IPS-20b (cell line): ENCODE data around the gene EIF3B.

Source experiments
- H3K27ac ChIP-seq: one replicate; pipeline ENCODE4 v1.5.1; 2013; ENCODE audit warnings: low read length
- H3K27me3 ChIP-seq: 2 replicates; pipeline ENCODE4 v1.6.1; 2013; ENCODE audit warnings: mild to moderate bottlenecking, low read length, inconsistent platforms; ENCODE audit not compliant: insufficient read depth
- H3K36me3 ChIP-seq: 2 replicates; pipeline ENCODE4 v1.6.1; 2013; ENCODE audit warnings: low read depth, mild to moderate bottlenecking, inconsistent platforms, low read length, moderate library complexity; ENCODE audit not compliant: insufficient read depth
- H3K4me1 ChIP-seq: 2 replicates; pipeline ENCODE4 v1.6.1; 2013; ENCODE audit warnings: mild to moderate bottlenecking, control low read depth, inconsistent platforms, low read length, moderate library complexity; ENCODE audit not compliant: insufficient read depth
- H3K4me3 ChIP-seq: 2 replicates; pipeline ENCODE4 v1.5.1; 2013; ENCODE audit warnings: mild to moderate bottlenecking, low read length, inconsistent platforms
- H3K9ac ChIP-seq: 2 replicates; pipeline ENCODE4 v1.6.1; 2013; ENCODE audit warnings: low read depth, mild to moderate bottlenecking, inconsistent platforms, low read length, moderate library complexity
- H3K9me3 ChIP-seq: 2 replicates; pipeline ENCODE4 v1.6.1; 2013; ENCODE audit warnings: mild to moderate bottlenecking, low read depth, low read length, inconsistent platforms; ENCODE audit not compliant: insufficient read depth

Gene EIF3B

GRCh38 chr7:2353113-2353935, 1.3 kb upstream of the EIF3B start:
- Histone ChIP-seq H3K9me3 (no peaks in the 10 kb centered on the region), H3K9ac (peak overlapping the region; percentile 92), H3K4me3 (peak overlapping the region; percentile 68), H3K27me3 (no peaks in the 10 kb centered on the region), H3K27ac (peak overlapping the region; percentile 99), H3K36me3 (peaks cover 33% of the 10 kb centered on the region), H3K4me1 (no peaks in the 10 kb centered on the region)

- H3K4me1 ChIP-seq, result no peaks in the 10 kb centered on the region
- peak overlapping the region; percentile 99 for H3K27ac ChIP-seq
- no peaks in the 10 kb centered on the region for H3K27me3 ChIP-seq
- H3K4me3 ChIP-seq, result peak overlapping the region; percentile 68
- H3K9ac ChIP-seq, result peak overlapping the region; percentile 92
- no peaks in the 10 kb centered on the region for H3K9me3 ChIP-seq
- peaks cover 38% of the 10 kb centered on the region for H3K36me3 ChIP-seq
Measured at GRCh38 chr7:2353936-2354185, 766 bp upstream of the EIF3B start.

GRCh38 chr7:2354939-2355704, 495 bp downstream of the EIF3B start:
- H3K4me3 ChIP-seq, result peak overlapping the region; percentile 68
- peaks cover 45% of the 10 kb centered on the region for H3K36me3 ChIP-seq
- peak overlapping the region; percentile 92 for H3K9ac ChIP-seq
- H3K27ac ChIP-seq, result peak overlapping the region; percentile 26
- no peaks in the 10 kb centered on the region for H3K27me3 ChIP-seq
- no peaks in the 10 kb centered on the region for H3K9me3 ChIP-seq
- no peaks in the 10 kb centered on the region for H3K4me1 ChIP-seq

- Histone ChIP-seq H3K27me3 (no peaks in the 10 kb centered on the region), H3K4me3 (peak overlapping the region; percentile 68), H3K4me1 (no peaks in the 10 kb centered on the region), H3K9ac (peak overlapping the region; percentile 92; the same call in 1 of the 2 replicates), H3K9me3 (no peaks in the 10 kb centered on the region), H3K36me3 (peaks cover 50% of the 10 kb centered on the region), H3K27ac (peak overlapping the region; percentile 26)
Measured at GRCh38 chr7:2355705-2356008, 1.0 kb downstream of the EIF3B start.

GRCh38 chr7:2357165-2357564, 2.5 kb downstream of the EIF3B start:
- H3K27ac ChIP-seq, result no peak overlapping the region
- peaks cover 64% of the 10 kb centered on the region for H3K36me3 ChIP-seq
- no peaks in the 10 kb centered on the region for H3K4me1 ChIP-seq
- H3K27me3 ChIP-seq, result no peaks in the 10 kb centered on the region
- 0 out of 2 replicates have a peak overlapping the region, but pooled peaks have one; percentile 26 for H3K4me3 ChIP-seq
- H3K9ac ChIP-seq, result no peak overlapping the region
- no peaks in the 10 kb centered on the region for H3K9me3 ChIP-seq

- no peaks in the 10 kb centered on the region for H3K27me3 ChIP-seq
- H3K27ac ChIP-seq, result no peak overlapping the region
- H3K9ac ChIP-seq, result no peak overlapping the region
- H3K4me1 ChIP-seq, result no peaks in the 10 kb centered on the region
- no peaks in the 10 kb centered on the region for H3K9me3 ChIP-seq
- H3K36me3 ChIP-seq, result peaks cover 68% of the 10 kb centered on the region
- H3K4me3 ChIP-seq, result no peak overlapping the region
Measured at GRCh38 chr7:2357571-2357970, 2.9 kb downstream of the EIF3B start.

GRCh38 chr7:2358968-2359527, 4.4 kb downstream of the EIF3B start:
- Histone ChIP-seq H3K4me1 (no peaks in the 10 kb centered on the region), H3K27ac (no peak overlapping the region), H3K4me3 (no peak overlapping the region), H3K36me3 (peaks cover 79% of the 10 kb centered on the region), H3K27me3 (no peaks in the 10 kb centered on the region), H3K9ac (no peak overlapping the region), H3K9me3 (no peaks in the 10 kb centered on the region)

- no peaks in the 10 kb centered on the region for H3K9me3 ChIP-seq
- H3K36me3 ChIP-seq, result peaks cover 84% of the 10 kb centered on the region
- no peak overlapping the region for H3K27ac ChIP-seq
- H3K9ac ChIP-seq, result no peak overlapping the region
- no peaks in the 10 kb centered on the region for H3K4me1 ChIP-seq
- H3K4me3 ChIP-seq, result no peak overlapping the region
- no peaks in the 10 kb centered on the region for H3K27me3 ChIP-seq
Measured at GRCh38 chr7:2359610-2360009, 5.0 kb downstream of the EIF3B start.

- H3K27ac ChIP-seq, result no peak overlapping the region
- H3K27me3 ChIP-seq, result no peaks in the 10 kb centered on the region
- H3K4me1 ChIP-seq, result no peaks in the 10 kb centered on the region
- H3K9ac ChIP-seq, result no peak overlapping the region
- H3K9me3 ChIP-seq, result no peaks in the 10 kb centered on the region
- peaks cover 96% of the 10 kb centered on the region for H3K36me3 ChIP-seq
- H3K4me3 ChIP-seq, result no peak overlapping the region
Measured at GRCh38 chr7:2360796-2361195, 6.2 kb downstream of the EIF3B start.

- Histone ChIP-seq H3K9me3 (no peaks in the 10 kb centered on the region), H3K4me3 (no peak overlapping the region), H3K4me1 (no peaks in the 10 kb centered on the region), H3K27ac (no peak overlapping the region), H3K9ac (no peak overlapping the region), H3K27me3 (no peaks in the 10 kb centered on the region), H3K36me3 (peaks cover 99% of the 10 kb centered on the region)
Measured at GRCh38 chr7:2362385-2363088, 7.9 kb downstream of the EIF3B start.

GRCh38 chr7:2369139-2369538, 14.5 kb downstream of the EIF3B start:
- Histone ChIP-seq H3K9ac (no peak overlapping the region), H3K27ac (no peak overlapping the region), H3K36me3 (peaks cover 100% of the 10 kb centered on the region), H3K4me1 (no peaks in the 10 kb centered on the region), H3K4me3 (no peak overlapping the region), H3K9me3 (no peaks in the 10 kb centered on the region), H3K27me3 (no peaks in the 10 kb centered on the region)
